H1 (cell line): ENCODE measurements around the gene HIVEP2. TPM values are rescaled to one million over a fixed set of nuclear protein-coding genes. Genes with fewer than 3 reads are reported as not detected.

ENCODE experiments used
- CHD7 ChIP-seq: fragments of 300-600 bp; sonication (generic); IDR thresholded peaks from 2 replicates; pipeline ENCODE4 v1.7.1; 2012; ENCODE audit warnings: low read length, moderate library complexity, mild to moderate bottlenecking, inconsistent platforms; ENCODE audit not compliant: insufficient replicate concordance
- SP2 ChIP-seq: IDR thresholded peaks from 2 replicates; pipeline ENCODE4 v1.6.1; 2012; ENCODE audit warnings: mild to moderate bottlenecking, low read length, inconsistent platforms
- polyA plus RNA-seq, 7 experiments: library from polyadenylated mRNA; depleted of rRNA in 3 of 7; stranded (reverse) in 5 of 7; unstranded in 2 of 7; fragments of >200 nt in 5 of 7; fragments of 200-250 nt in 2 of 7; gene quantifications; 1 replicate in 5 of 7; 2 replicates in 1 of 7; 4 replicates in 1 of 7; pipeline versions ENCODE4 v1.2.1 to v1.2.3, GENCODE V29; 2011 to 2013; ENCODE audit warnings: missing spikeins in 2 of 7, mixed read lengths in 2 of 7
- total RNA-seq: library from RNA; stranded (reverse); fragmentation: NEBNext Ultra II Directional; extraction: Animal tissue kit (Norgen Biotek cat#: 25700); gene quantifications from 2 replicates; pipeline ENCODE4 v1.2.1, GENCODE V29; 2021

HIVEP2 gene
- total and polyA plus RNA-seq, 2 of the 8 experiments (the other 6 are each of a cell fraction or from before 2014, with no cell fraction given) = 2.2 to 6.1 TPM

GRCh38 chr6:142738731-142739130 is 206.2 kb downstream of the HIVEP2 start (continued):
- no peak for TF ChIP-seq CHD7
- no peak for TF ChIP-seq SP2
